Erythroblast (primary cell): ENCODE measurements around the gene TMC6.
A peak's percentile ranks its signal among the peaks of the same experiment; 100 is the strongest.

ENCODE experiments used
- GATA1 ChIP-seq: IDR thresholded peaks from 2 replicates; pipeline ENCODE4 v1.6.1; 2011; ENCODE audit warnings: low read depth, mild to moderate bottlenecking, control low read depth, low read length, moderate library complexity
- POLR2A ChIP-seq: IDR thresholded peaks from 2 replicates; pipeline ENCODE4 v1.6.1; 2011; ENCODE audit warnings: mild to moderate bottlenecking, low read length

DNA sequence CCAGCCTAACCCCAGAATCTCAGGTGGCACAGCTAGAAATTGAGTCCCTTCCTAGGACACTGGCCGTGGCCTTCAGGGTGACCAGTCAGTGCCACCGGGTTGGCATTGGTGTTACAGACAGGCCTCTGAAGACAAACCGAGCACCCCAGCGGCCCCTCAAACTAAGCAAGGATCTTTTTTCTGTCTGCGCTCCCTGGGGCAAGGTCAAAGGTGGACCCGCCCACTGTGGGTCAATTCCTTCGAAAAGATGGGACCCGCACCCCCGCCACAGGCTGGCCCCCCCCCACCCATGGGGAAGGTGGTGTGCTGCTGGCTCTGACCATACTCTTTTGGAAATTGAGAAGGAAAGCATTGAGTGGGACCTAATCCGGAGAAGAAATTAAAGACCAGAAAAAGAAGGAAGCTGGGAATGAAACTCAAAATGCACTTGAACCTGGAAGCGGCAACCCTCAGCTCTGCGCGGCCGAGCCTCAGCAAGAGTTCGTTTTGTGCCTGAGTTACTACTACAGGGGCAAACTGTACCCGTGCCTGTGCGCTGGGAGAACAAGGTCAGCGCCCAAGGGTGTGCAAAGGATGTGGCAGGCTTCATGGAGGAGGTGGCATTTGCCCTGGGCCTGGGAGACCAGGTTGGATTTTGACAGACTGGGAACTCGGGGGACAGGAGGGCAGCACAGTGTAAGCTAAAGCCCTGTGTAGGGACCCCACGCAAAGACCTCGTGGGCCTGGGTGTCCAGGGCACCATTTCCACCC, 20.4 kb downstream of the TMC6 start:
- peak; percentile 10 for TF ChIP-seq POLR2A
- no peak for TF ChIP-seq GATA1
